Measurements from ENCODE around the gene RALY.

- no peak for TF ChIP-seq PATZ1 (CRISPR knock-in tag; IDR thresholded peaks at IDR 0.05; ENCODE audit: borderline replicate concordance)
- no peak for TF ChIP-seq SNAI2 (CRISPR knock-in tag; IDR thresholded peaks at IDR 0.05)
- no peak for TF ChIP-seq TOX (CRISPR knock-in tag; IDR thresholded peaks at IDR 0.05; ENCODE audit: borderline replicate concordance)
These were observed 35.7 kb downstream of the RALY start for GRCh38 chr20:34029415-34029814.
